ENCODE measurements around the gene ORM1.

Gene ORM1

DNA sequence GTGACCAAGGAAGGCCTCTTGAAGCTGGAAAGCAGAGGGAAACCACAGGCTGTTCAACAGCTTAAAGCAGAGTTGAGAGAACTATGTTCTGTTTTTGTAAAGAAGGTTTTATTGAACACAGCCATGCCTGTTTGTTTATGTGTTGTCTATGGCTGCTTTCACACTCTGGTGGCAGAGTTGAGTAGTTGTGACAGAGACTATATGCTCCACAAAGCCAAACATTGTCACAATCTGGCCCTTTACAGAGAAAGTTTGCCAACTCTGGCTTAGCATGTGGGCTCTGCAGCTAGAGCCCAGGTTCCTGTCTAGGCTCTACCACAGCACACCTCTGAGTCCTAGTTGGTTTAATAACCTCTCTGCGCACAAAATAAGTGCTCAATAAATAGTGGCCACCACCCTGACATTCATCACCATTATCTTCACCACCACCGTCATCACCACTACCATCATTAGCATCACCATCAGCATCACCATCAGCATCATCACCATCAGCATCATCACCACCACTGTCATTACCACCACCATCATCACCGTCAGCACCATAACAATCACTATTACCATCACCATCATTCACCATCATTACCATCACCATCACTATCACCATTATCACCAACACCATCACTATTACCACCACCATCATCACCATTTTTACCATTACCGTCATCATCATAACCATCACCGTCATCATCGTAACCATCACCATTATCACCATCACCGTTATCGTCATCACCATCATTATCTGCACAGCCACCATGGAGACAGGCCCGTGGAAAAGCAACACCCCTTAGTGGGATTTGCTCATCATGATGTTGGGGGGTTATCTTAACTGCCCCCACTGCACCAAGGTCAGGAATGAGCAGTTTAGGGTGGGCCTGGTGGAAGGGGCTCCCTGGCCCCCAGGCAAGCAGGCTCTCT lies 46.6 kb downstream of the ORM1 start:
- no peaks in the 10 kb centered on the region for H4K20me1 ChIP-seq
- peak overlapping the region in 8 of 10 experiments; percentile 5 to 57 (median 44); a peak in 13 of 20 replicates for H3K4me3 ChIP-seq
- no peak for TF ChIP-seq Cebpa-rat (IDR thresholded peaks at IDR 0.05)
- H3K4me2 ChIP-seq, result peak overlapping the region; percentile 87 to 98 (median 94)
- H3K27ac ChIP-seq, result peak overlapping the region; percentile 73 to 100 (median 99)
- H3K4me1 ChIP-seq, result peaks cover 96 to 100% (median 97%) of the 10 kb centered on the region in 10 experiments
- H3K9ac ChIP-seq, result peak overlapping the region; percentile 73 to 97 (median 89)
- H3K36me3 ChIP-seq, result peaks cover 51 to 79% (median 68%) of the 10 kb centered on the region in 11 experiments
- peaks cover 0 to 6% (median 0%) of the 10 kb centered on the region in 11 experiments; a peak in 9 of 22 replicates for H3K9me3 ChIP-seq (replicated peaks in 1 of 11)
- no peaks in the 10 kb centered on the region for H3K27me3 ChIP-seq

DNA sequence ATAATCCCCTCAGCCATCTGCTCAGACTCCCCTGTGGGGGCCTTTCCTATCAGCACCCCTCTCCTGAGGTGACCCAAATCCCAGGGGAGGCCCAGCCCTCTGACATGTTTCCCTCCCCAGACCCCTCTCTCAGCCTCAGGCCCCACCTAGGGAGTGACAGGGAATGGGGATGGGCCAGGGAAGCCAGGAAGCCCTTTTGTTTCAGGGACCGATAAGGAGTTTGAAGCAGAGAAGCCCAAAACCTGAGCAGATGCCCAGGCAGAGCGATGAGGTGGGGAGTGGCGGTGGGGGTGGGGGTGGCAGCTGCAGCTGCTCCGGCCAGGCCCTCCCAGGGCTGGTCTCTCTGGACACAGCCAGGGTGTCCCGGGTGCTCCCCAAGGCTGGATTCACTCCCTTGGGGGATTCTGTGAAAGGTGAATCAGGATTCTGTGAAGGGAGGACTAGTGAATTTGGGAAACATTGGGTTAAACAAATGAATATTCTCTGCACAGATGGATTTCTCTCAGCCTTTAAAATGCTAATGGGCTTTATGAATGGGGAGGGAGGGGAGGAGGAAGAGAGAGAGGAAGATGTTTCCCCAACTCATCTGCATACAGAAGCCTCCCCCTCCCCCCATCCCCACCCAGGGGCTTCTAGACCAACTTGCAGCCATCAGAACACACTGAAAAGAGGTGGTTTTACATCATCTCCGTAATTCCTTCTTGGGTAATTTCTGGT lies 47.5 kb downstream of the ORM1 start:
- Histone ChIP-seq H3K27me3 (no peaks in the 10 kb centered on the region), H3K4me2 (peak overlapping the region; percentile 87 to 98 (median 94)), H3K4me3 (peak overlapping the region in 8 of 10 experiments; percentile 5 to 57 (median 48); a peak in 16 of 20 replicates), H4K20me1 (no peaks in the 10 kb centered on the region), H3K9me3 (replicated peaks in 1 of 11) (no peaks in the 10 kb centered on the region; a peak in 1 of 22 replicates), H3K9ac (peak overlapping the region; percentile 73 to 97 (median 89)), H3K36me3 (peaks cover 53 to 79% (median 71%) of the 10 kb centered on the region in 11 experiments), H3K27ac (peak overlapping the region; percentile 73 to 100 (median 99)), H3K4me1 (peaks cover 96 to 100% (median 97%) of the 10 kb centered on the region in 10 experiments)
- no peak for TF ChIP-seq Cebpa-rat (IDR thresholded peaks at IDR 0.05)

DNA sequence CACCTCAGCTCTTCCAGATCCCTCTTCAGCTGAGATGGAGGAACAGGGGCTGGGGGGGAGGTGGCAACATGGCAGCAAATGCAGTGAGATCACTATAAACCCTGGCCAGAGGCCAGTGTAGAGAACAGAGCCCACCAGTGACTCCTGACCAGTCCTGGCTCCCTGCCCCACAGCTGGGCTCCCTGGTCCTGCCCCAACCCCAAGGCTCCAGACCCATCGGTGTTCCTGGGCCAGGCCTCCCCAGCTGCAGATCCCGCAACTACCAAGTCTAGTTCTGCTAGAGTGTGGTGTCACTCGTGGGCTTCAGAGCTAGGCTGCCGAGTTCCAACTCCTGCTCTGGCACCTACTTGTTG lies 48.0 kb downstream of the ORM1 start:
- Histone ChIP-seq H3K9me3 (replicated peaks in 1 of 11) (no peaks in the 10 kb centered on the region), H3K4me3 (peak overlapping the region in 7 of 10 experiments; percentile 34 to 62 (median 48); a peak in 13 of 20 replicates), H4K20me1 (no peaks in the 10 kb centered on the region), H3K9ac (peak overlapping the region; percentile 30 to 97 (median 89); a peak in 19 of 22 replicates), H3K27ac (peak overlapping the region; percentile 79 to 100 (median 99); a peak in 21 of 22 replicates), H3K36me3 (peaks cover 54 to 78% (median 69%) of the 10 kb centered on the region in 11 experiments), H3K4me2 (peak overlapping the region; percentile 87 to 98 (median 94)), H3K27me3 (no peaks in the 10 kb centered on the region), H3K4me1 (peaks cover 93 to 99% (median 96%) of the 10 kb centered on the region in 10 experiments)
- TF ChIP-seq Cebpa-rat (IDR thresholded peaks at IDR 0.05), result no peak

DNA sequence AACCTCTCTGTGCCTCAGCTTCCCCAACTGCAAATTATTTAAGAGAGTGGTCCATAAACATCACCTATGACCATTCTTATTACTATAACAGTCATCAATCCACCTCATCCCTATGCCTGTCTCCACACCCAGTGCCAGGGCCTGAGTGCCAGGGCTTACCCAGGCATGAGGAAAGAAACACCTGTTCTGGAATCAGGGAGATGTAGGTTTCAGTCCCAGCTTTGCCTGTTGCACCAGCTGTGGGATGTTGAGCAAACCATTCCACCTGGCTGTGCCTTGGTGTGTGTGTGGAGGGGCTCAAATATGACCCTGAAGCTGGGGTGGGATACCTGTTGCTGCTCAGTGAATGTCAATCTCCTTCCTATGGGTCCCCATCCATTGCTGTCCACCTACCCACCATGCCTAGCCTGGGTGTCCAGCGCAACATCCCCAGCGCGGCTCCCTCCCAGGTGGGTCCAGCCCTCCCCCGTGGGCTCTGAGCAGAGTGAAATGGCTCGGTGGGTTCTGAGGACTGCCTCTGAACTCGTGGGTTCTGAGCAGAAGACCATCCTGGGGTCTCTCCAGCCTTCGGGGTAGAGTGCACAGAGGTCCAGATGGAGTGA lies 48.5 kb downstream of the ORM1 start:
- Histone ChIP-seq H3K4me2 (peak overlapping the region; percentile 87 to 98 (median 94)), H3K36me3 (peaks cover 54 to 78% (median 69%) of the 10 kb centered on the region in 11 experiments), H3K9ac (peak overlapping the region; percentile 73 to 97 (median 89); a peak in 21 of 22 replicates), H4K20me1 (no peaks in the 10 kb centered on the region), H3K27ac (peak overlapping the region; percentile 79 to 100 (median 99)), H3K4me3 (peak overlapping the region in 9 of 10 experiments; percentile 29 to 62 (median 48); a peak in 16 of 20 replicates), H3K27me3 (no peaks in the 10 kb centered on the region), H3K4me1 (peaks cover 91 to 97% (median 94%) of the 10 kb centered on the region in 10 experiments), H3K9me3 (replicated peaks in 1 of 11) (no peaks in the 10 kb centered on the region)
- no peak for TF ChIP-seq Cebpa-rat (IDR thresholded peaks at IDR 0.05)

DNA sequence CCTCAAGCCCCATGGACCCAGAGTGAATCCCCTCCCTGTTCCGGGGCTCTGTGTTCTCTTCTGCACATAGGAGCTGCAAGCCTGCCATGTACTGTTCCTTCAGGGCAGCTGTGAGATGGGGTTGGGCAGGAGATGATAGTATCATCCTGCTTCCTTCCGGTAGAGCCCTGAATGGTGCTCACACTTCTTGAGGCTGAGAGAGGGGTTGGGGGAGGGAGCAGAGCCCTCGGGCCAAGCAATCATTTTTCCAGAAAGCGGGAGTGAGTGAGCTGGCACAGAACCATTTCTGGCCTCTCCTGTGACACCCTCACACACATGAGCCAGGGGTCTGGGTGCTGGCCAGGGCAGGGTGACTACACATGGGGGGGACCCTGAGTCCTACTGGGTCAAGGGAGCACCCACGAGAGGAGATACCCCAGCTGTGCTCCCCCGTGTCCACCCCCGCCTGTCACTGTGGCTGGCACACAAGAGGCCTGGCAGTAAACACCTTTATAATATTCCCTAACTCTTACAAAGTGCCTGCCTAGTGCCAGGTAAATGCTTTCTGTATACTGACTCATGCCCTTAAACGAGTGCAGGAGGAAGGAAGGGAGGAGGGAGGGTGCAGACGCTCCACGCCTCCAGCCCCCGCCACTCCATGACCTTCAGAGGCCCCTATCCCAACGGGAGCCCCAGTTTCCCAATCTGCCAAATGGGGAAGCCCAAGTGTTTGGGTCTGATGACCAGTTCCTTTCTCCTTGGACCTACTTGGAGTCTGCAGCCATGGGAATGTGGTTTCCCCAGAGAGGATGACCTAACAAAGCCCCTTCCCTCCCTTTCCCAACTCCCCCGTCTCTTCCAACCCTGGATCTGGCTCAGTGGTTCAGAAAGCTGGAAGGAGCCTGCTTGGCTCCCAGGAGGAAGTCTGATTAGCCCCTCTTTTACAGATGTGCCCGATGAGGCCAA lies 49.3 kb downstream of the ORM1 start:
- H3K4me1 ChIP-seq, result peaks cover 91 to 97% (median 94%) of the 10 kb centered on the region in 10 experiments
- peak overlapping the region; percentile 10 to 62 (median 48); a peak in 17 of 20 replicates for H3K4me3 ChIP-seq
- no peaks in the 10 kb centered on the region for H3K27me3 ChIP-seq
- H3K27ac ChIP-seq, result peak overlapping the region; percentile 79 to 100 (median 99)
- peaks cover 59 to 81% (median 73%) of the 10 kb centered on the region in 11 experiments for H3K36me3 ChIP-seq
- H3K4me2 ChIP-seq, result peak overlapping the region; percentile 87 to 98 (median 94)
- no peaks in the 10 kb centered on the region for H3K9me3 ChIP-seq (replicated peaks in 1 of 11)
- peak overlapping the region; percentile 73 to 97 (median 89) for H3K9ac ChIP-seq
- H4K20me1 ChIP-seq, result no peaks in the 10 kb centered on the region
- TF ChIP-seq Cebpa-rat (IDR thresholded peaks at IDR 0.05), result no peak

- H3K27me3 ChIP-seq, result no peaks in the 10 kb centered on the region
These were observed 50.1 kb downstream of the ORM1 start for GRCh38 chr9:114372921-114373448.

GRCh38 chr9:114373960-114374730 lies 51.2 kb downstream of the ORM1 start:
- Histone ChIP-seq H3K4me1 (peaks cover 90 to 97% (median 94%) of the 10 kb centered on the region in 10 experiments), H3K27ac (peak overlapping the region; percentile 85 to 100 (median 99))

More at GRCh38 chr9:114372921-114373448, 50.1 kb downstream of the ORM1 start:
- peaks cover 0 to 4% (median 0%) of the 10 kb centered on the region in 11 experiments; a peak in 3 of 22 replicates for H4K20me1 ChIP-seq
- peak overlapping the region in 8 of 10 experiments; percentile 10 to 62 (median 48); a peak in 14 of 20 replicates for H3K4me3 ChIP-seq
- peaks cover 59 to 81% (median 73%) of the 10 kb centered on the region in 11 experiments for H3K36me3 ChIP-seq
- H3K4me2 ChIP-seq, result peak overlapping the region; percentile 87 to 98 (median 94)
- H3K4me1 ChIP-seq, result peaks cover 91 to 97% (median 94%) of the 10 kb centered on the region in 10 experiments
- TF ChIP-seq Cebpa-rat (IDR thresholded peaks at IDR 0.05), result peak; percentile 55 to 97 (median 92); a peak in 19 of 22 replicates
- H3K9ac ChIP-seq, result peak overlapping the region; percentile 73 to 97 (median 89)
- H3K27ac ChIP-seq, result peak overlapping the region; percentile 85 to 100 (median 99)
- no peaks in the 10 kb centered on the region for H3K9me3 ChIP-seq (replicated peaks in 1 of 11)

More at GRCh38 chr9:114373960-114374730, 51.2 kb downstream of the ORM1 start:
- Histone ChIP-seq H3K9me3 (replicated peaks in 1 of 11) (no peaks in the 10 kb centered on the region), H4K20me1 (peaks cover 0 to 15% (median 6%) of the 10 kb centered on the region in 11 experiments; a peak in 10 of 22 replicates), H3K36me3 (peaks cover 59 to 81% (median 73%) of the 10 kb centered on the region in 11 experiments), H3K4me2 (peak overlapping the region; percentile 80 to 96 (median 88)), H3K27me3 (no peaks in the 10 kb centered on the region), H3K9ac (peak overlapping the region; percentile 69 to 96 (median 87); a peak in 20 of 22 replicates), H3K4me3 (peak overlapping the region in 2 of 10 experiments; percentile 28 to 29; a peak in 3 of 20 replicates)
- TF ChIP-seq Cebpa-rat (IDR thresholded peaks at IDR 0.05), result no peak

Measured in BLaER1 treated with 17β-estradiol and CSF1 and Interleukin-3, amounts not matched to agents 10 nM and 100 nM (cell line).